ENCODE results near the gene RTP3. TPM values are rescaled to one million over a fixed set of nuclear protein-coding genes. Genes with fewer than 3 reads are reported as not detected.
"Not testable (repeated sequence)": the region's sequence is repeated elsewhere in the genome, so short reads cannot be mapped to it uniquely, and the experiment has no call there.

RTP3 gene
- total and polyA plus RNA-seq, 7 experiments from 2014 or later = not detected

GRCh38 chr3:46520531-46520930 lies 22.8 kb downstream of the RTP3 start:
- ChIA-PET POLR2A (no interaction called here), CTCF (interaction anchor here (1.1 kb wide), 1 partner anchor 28 kb away, joined by 3 read pairs; no protein-coding TSS in a partner anchor)
- H3K27me3 ChIP-seq (ENCODE audit: control insufficient read depth in 2 of 2, insufficient read depth in 2 of 2, low read length in 2 of 2) = no peaks in the 10 kb centered on the region
- H3K9me3 ChIP-seq (ENCODE audit: control insufficient read depth in 2 of 3, low read length in 3 of 3) = no peaks in the 10 kb centered on the region
- peaks cover 0 to 34% (median 0%) of the 10 kb centered on the region in 5 donors for H3K27me3 Mint-ChIP-seq
- H3K36me3 Mint-ChIP-seq = no peaks in the 10 kb centered on the region
- no peaks in the 10 kb centered on the region for H3K36me3 ChIP-seq (ENCODE audit: control insufficient read depth in 2 of 3, insufficient read depth in 3 of 3, low read length in 3 of 3)
- DNase-seq (no peak), ATAC-seq (no peak)
- H3K4me1 Mint-ChIP-seq = peaks cover 0 to 4% (median 0%) of the 10 kb centered on the region in 7 donors
- H3K27ac Mint-ChIP-seq = no peak overlapping the region
- no peak overlapping the region for H3K27ac ChIP-seq (ENCODE audit: low read depth, low read length)
- H3K4me3 ChIP-seq (ENCODE audit: low read length) = no peak overlapping the region
- intact Hi-C loops (cut with micrococcal nuclease) = no loop called here
- no peaks in the 10 kb centered on the region for H3K9me3 Mint-ChIP-seq
- H3K4me3 Mint-ChIP-seq = no peak overlapping the region
- H3K4me1 ChIP-seq (ENCODE audit: control insufficient read depth in 2 of 2, insufficient read depth in 2 of 2, low read length in 2 of 2) = no peaks in the 10 kb centered on the region

DNA sequence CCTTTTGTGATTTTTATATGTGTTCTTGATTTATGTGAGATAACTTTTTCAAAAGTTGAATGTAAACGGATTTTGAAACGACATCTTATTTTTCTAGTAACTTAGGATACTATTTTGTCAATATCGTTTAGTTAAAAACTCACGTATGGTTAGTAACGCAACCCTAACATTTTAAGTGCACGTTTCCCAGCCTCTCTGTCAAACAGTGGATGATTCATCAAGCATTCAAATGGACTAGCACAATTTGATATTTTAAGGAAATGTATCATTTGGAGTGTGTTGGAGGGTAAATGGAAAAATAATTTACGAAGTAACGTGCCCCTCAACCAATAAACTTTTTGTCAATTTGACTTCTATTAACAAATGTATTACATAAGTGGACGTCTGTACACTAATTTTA lies 23.3 kb downstream of the RTP3 start:
- Histone ChIP-seq H3K36me3 (ENCODE audit: control insufficient read depth in 2 of 3, insufficient read depth in 3 of 3, low read length in 3 of 3) (no peaks in the 10 kb centered on the region), H3K27me3 (ENCODE audit: control insufficient read depth in 2 of 2, insufficient read depth in 2 of 2, low read length in 2 of 2) (no peaks in the 10 kb centered on the region), H3K9me3 (ENCODE audit: control insufficient read depth in 2 of 3, low read length in 3 of 3) (no peaks in the 10 kb centered on the region), H3K27ac (ENCODE audit: low read depth, low read length) (no peak overlapping the region), H3K4me3 (ENCODE audit: low read length) (no peak overlapping the region), H3K4me1 (ENCODE audit: control insufficient read depth in 2 of 2, insufficient read depth in 2 of 2, low read length in 2 of 2) (no peaks in the 10 kb centered on the region)
- ATAC-seq = no peak
- CTCF ChIA-PET = interaction anchor here (1.1 to 1.4 kb wide), 2 partner anchors 29 to 32 kb away, joined by 3 to 5 read pairs; no protein-coding TSS in a partner anchor
- no peak for DNase-seq
- POLR2A ChIA-PET = no interaction called here
- Mint-ChIP-seq H3K36me3 (no peaks in the 10 kb centered on the region), H3K9me3 (no peaks in the 10 kb centered on the region), H3K27me3 (peaks cover 0 to 34% (median 0%) of the 10 kb centered on the region in 5 donors), H3K4me1 (peaks cover 0 to 4% (median 0%) of the 10 kb centered on the region in 7 donors), H3K27ac (no peak overlapping the region), H3K4me3 (no peak overlapping the region)
- intact Hi-C loops (cut with micrococcal nuclease) = no loop called here

GRCh38 chr3:46522201-46522600 lies 24.4 kb downstream of the RTP3 start:
- H3K36me3 ChIP-seq (ENCODE audit: control insufficient read depth in 2 of 3, insufficient read depth in 3 of 3, low read length in 3 of 3); H3K4me3 ChIP-seq (ENCODE audit: low read length); H3K36me3 Mint-ChIP-seq; H3K4me1 ChIP-seq (ENCODE audit: control insufficient read depth in 2 of 2, insufficient read depth in 2 of 2, low read length in 2 of 2); intact Hi-C loops (cut with micrococcal nuclease); POLR2A ChIA-PET; H3K27me3 ChIP-seq (ENCODE audit: control insufficient read depth in 2 of 2, insufficient read depth in 2 of 2, low read length in 2 of 2); H3K4me3 Mint-ChIP-seq; H3K4me1 Mint-ChIP-seq; DNase-seq; H3K27ac Mint-ChIP-seq; H3K27ac ChIP-seq (ENCODE audit: low read depth, low read length); H3K9me3 Mint-ChIP-seq; ATAC-seq; H3K9me3 ChIP-seq (ENCODE audit: control insufficient read depth in 2 of 3, low read length in 3 of 3): not testable (repeated sequence)
- H3K27me3 Mint-ChIP-seq = peaks cover 0 to 35% (median 0%) of the 10 kb centered on the region in 5 donors
- CTCF ChIA-PET = interaction anchor here (1.1 to 1.4 kb wide), 2 partner anchors 33 to 36 kb away, joined by 4 to 5 read pairs; no protein-coding TSS in a partner anchor

GRCh38 chr3:46523556-46523955 lies 25.8 kb downstream of the RTP3 start:
- ATAC-seq (no peak), DNase-seq (no peak)
- H3K36me3 ChIP-seq (ENCODE audit: control insufficient read depth in 2 of 3, insufficient read depth in 3 of 3, low read length in 3 of 3) = no peaks in the 10 kb centered on the region
- H3K27me3 ChIP-seq (ENCODE audit: control insufficient read depth in 2 of 2, insufficient read depth in 2 of 2, low read length in 2 of 2) = no peaks in the 10 kb centered on the region
- Mint-ChIP-seq H3K36me3 (no peaks in the 10 kb centered on the region), H3K27me3 (peaks cover 0 to 37% (median 0%) of the 10 kb centered on the region in 5 donors), H3K4me3 (no peak overlapping the region), H3K9me3 (no peaks in the 10 kb centered on the region), H3K27ac (no peak overlapping the region), H3K4me1 (peaks cover 0 to 4% (median 0%) of the 10 kb centered on the region in 7 donors)
- ChIA-PET POLR2A (no interaction called here), CTCF (no interaction called here)
- no peak overlapping the region for H3K4me3 ChIP-seq (ENCODE audit: low read length)
- H3K27ac ChIP-seq (ENCODE audit: low read depth, low read length) = no peak overlapping the region
- H3K9me3 ChIP-seq (ENCODE audit: control insufficient read depth in 2 of 3, low read length in 3 of 3) = no peaks in the 10 kb centered on the region
- no peaks in the 10 kb centered on the region for H3K4me1 ChIP-seq (ENCODE audit: control insufficient read depth in 2 of 2, insufficient read depth in 2 of 2, low read length in 2 of 2)
- intact Hi-C loops (cut with micrococcal nuclease) = no loop called here

DNA sequence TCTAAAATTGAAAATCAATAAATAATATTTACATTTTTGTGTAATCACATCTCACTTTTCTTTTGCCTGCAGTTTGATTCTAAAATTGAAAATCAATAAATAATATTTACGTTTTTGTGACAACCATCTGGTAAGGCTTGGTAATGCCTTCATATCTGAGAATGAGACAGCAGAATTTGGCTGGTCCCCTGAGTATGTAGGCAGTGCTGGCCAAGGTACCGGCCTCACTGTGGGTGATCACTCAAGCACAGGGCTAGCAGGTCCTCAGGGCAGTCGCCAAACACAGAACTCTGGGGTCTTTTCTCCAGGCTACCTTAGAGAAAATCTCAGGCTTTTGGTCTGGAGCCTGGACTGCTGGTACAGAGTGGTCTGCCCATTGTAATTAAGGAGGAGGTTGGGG lies 26.2 kb downstream of the RTP3 start:
- no peaks in the 10 kb centered on the region for H3K36me3 ChIP-seq (ENCODE audit: control insufficient read depth in 2 of 3, insufficient read depth in 3 of 3, low read length in 3 of 3)
- ATAC-seq (no peak), DNase-seq (no peak)
- Mint-ChIP-seq H3K4me1 (peaks cover 0 to 4% (median 0%) of the 10 kb centered on the region in 7 donors), H3K27ac (no peak overlapping the region), H3K4me3 (no peak overlapping the region), H3K36me3 (no peaks in the 10 kb centered on the region), H3K9me3 (no peaks in the 10 kb centered on the region), H3K27me3 (peaks cover 0 to 34% (median 0%) of the 10 kb centered on the region in 5 donors)
- intact Hi-C loops (cut with micrococcal nuclease) = no loop called here
- H3K9me3 ChIP-seq (ENCODE audit: control insufficient read depth in 2 of 3, low read length in 3 of 3) = no peaks in the 10 kb centered on the region
- ChIA-PET CTCF (no interaction called here), POLR2A (no interaction called here)
- H3K4me3 ChIP-seq (ENCODE audit: low read length) = no peak overlapping the region
- H3K4me1 ChIP-seq (ENCODE audit: control insufficient read depth in 2 of 2, insufficient read depth in 2 of 2, low read length in 2 of 2) = no peaks in the 10 kb centered on the region
- H3K27ac ChIP-seq (ENCODE audit: low read depth, low read length) = no peak overlapping the region
- no peaks in the 10 kb centered on the region for H3K27me3 ChIP-seq (ENCODE audit: control insufficient read depth in 2 of 2, insufficient read depth in 2 of 2, low read length in 2 of 2)

- no peaks in the 10 kb centered on the region for H3K36me3 Mint-ChIP-seq
- intact Hi-C loops (cut with micrococcal nuclease) = no loop called here
These were observed 27.1 kb downstream of the RTP3 start for GRCh38 chr3:46524832-46525231.

DNA sequence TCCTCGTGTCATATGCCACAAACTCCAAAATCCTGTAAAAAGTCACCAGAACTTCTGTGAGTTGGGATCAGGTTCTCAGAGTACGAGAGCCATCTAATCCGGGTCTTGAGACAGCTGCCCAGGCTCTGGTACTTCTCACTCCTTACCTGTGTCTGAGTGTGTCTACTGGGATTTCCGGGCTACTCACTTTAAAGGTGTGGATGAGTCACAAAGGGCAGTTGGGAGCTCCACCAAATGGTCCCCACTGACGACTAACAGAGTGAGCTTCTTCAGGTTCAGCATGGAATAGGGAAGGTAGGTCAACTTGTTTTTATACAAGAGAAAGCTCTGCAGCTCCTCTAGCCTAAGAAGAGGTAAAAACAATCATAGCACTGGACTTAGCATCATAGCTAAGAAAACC lies 29.5 kb downstream of the RTP3 start:
- CTCF ChIA-PET = interaction anchor here (1.3 kb wide), 1 partner anchor 31 kb away, joined by 4 read pairs; no protein-coding TSS in a partner anchor
- ATAC-seq = no peak
- no peak overlapping the region for H3K4me3 ChIP-seq (ENCODE audit: low read length)

More at GRCh38 chr3:46524832-46525231, 27.1 kb downstream of the RTP3 start:
- no peak overlapping the region for H3K4me3 Mint-ChIP-seq
- Histone ChIP-seq H3K27me3 (ENCODE audit: control insufficient read depth in 2 of 2, insufficient read depth in 2 of 2, low read length in 2 of 2) (no peaks in the 10 kb centered on the region), H3K9me3 (ENCODE audit: control insufficient read depth in 2 of 3, low read length in 3 of 3) (no peaks in the 10 kb centered on the region), H3K4me3 (ENCODE audit: low read length) (no peak overlapping the region), H3K4me1 (ENCODE audit: control insufficient read depth in 2 of 2, insufficient read depth in 2 of 2, low read length in 2 of 2) (no peaks in the 10 kb centered on the region), H3K27ac (ENCODE audit: low read depth, low read length) (no peak overlapping the region), H3K36me3 (ENCODE audit: control insufficient read depth in 2 of 3, insufficient read depth in 3 of 3, low read length in 3 of 3) (no peaks in the 10 kb centered on the region)
- POLR2A ChIA-PET = no interaction called here
- no peaks in the 10 kb centered on the region for H3K9me3 Mint-ChIP-seq
- ATAC-seq = no peak
- H3K4me1 Mint-ChIP-seq = peaks cover 0 to 4% (median 0%) of the 10 kb centered on the region in 7 donors
- H3K27ac Mint-ChIP-seq = no peak overlapping the region
- peaks cover 0 to 33% (median 0%) of the 10 kb centered on the region in 5 donors for H3K27me3 Mint-ChIP-seq
- no peak for DNase-seq
- CTCF ChIA-PET = no interaction called here

More for the DNA sequence above, 29.5 kb downstream of the RTP3 start:
- POLR2A ChIA-PET = no interaction called here
- H3K4me1 Mint-ChIP-seq = peaks cover 0 to 4% (median 0%) of the 10 kb centered on the region in 7 donors
- H3K27ac Mint-ChIP-seq = peak overlapping the region in 1 of 9 donors; percentile 36
- Histone ChIP-seq H3K27me3 (ENCODE audit: control insufficient read depth in 2 of 2, insufficient read depth in 2 of 2, low read length in 2 of 2) (no peaks in the 10 kb centered on the region), H3K27ac (ENCODE audit: low read depth, low read length) (no peak overlapping the region), H3K4me1 (ENCODE audit: control insufficient read depth in 2 of 2, insufficient read depth in 2 of 2, low read length in 2 of 2) (no peaks in the 10 kb centered on the region), H3K9me3 (ENCODE audit: control insufficient read depth in 2 of 3, low read length in 3 of 3) (no peaks in the 10 kb centered on the region), H3K36me3 (ENCODE audit: control insufficient read depth in 2 of 3, insufficient read depth in 3 of 3, low read length in 3 of 3) (no peaks in the 10 kb centered on the region)
- H3K27me3 Mint-ChIP-seq = peaks cover 0 to 46% (median 0%) of the 10 kb centered on the region in 5 donors
- H3K36me3 Mint-ChIP-seq = no peaks in the 10 kb centered on the region
- peaks cover 0 to 1% (median 0%) of the 10 kb centered on the region in 11 donors for H3K9me3 Mint-ChIP-seq
- H3K4me3 Mint-ChIP-seq = no peak overlapping the region
- DNase-seq = no peak
- intact Hi-C loops (cut with micrococcal nuclease) = no loop called here

Data from naive thymus-derived CD4-positive, alpha-beta T cell (primary cell).